EH (cell line): Measurements from ENCODE around the gene CASTOR2.
"Not testable (repeated sequence)": the region's sequence is repeated elsewhere in the genome, so short reads cannot be mapped to it uniquely, and the experiment has no call there.

Experiments
- DNase-seq: peaks from one replicate; pipeline ENCODE4 v3.0.0-alpha.2; 2015; ENCODE audit warnings: low read depth

The CASTOR2 gene

DNA sequence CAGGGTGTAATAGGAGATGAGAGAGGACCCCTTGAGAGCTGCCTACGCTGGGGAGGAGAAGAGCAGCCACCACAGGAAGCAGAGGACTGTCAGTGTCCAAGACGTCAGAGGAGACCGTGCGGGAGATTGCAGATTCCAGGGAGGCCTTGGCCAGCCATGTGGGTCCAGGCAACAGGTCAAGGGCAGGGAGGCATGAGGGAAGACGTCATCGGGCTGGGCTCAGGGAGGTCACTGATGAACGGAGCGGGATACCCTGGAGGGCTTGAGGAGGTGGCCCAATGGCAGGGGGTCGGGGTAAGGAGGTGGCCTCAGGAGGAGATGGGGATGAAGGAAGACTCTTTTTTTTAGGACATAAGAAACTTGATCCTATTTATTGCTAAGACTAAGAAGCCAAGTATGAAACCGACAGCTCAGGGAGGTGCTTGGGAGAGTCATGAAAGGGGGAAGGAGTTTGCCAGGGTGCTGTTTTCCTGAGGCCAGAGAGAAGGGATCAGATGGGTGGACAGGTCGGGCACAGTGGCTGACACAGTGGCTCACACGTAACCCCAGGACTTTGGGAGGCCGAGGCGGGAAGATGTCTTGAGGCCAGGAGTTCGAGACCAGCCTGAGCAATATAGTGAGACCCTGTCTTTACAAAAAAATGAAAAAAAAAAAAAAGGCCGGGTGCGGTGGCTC, 30.5 kb downstream of the CASTOR2 start:
- DNase-seq = peak; percentile 25

- peak; percentile 5 for DNase-seq
These were observed 31.9 kb downstream of the CASTOR2 start for GRCh38 chr7:74996361-74996760.

- peak; percentile 16 for DNase-seq
These were observed 33.3 kb downstream of the CASTOR2 start for GRCh38 chr7:74997811-74998210.

DNA sequence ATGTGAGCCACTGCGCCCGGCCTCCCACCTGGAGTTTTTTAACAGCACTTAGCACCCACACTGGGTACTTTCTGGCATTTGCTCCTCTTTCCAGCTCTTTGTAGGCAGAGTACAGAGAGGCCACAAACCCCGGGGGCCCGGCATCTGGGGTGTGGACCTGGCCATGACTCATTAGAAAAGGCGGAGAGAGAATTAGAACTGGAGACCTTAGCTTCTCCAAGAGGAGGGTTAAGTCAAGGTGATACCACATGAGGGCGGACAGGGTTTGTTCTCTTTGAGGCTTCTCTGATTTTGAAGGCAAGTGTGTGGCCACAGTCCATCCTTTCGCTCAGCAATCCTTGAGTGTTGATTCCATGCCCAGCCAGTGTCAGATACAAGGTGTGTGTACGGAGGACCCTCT, 36.9 kb downstream of the CASTOR2 start:
- not testable (repeated sequence) for DNase-seq

DNA sequence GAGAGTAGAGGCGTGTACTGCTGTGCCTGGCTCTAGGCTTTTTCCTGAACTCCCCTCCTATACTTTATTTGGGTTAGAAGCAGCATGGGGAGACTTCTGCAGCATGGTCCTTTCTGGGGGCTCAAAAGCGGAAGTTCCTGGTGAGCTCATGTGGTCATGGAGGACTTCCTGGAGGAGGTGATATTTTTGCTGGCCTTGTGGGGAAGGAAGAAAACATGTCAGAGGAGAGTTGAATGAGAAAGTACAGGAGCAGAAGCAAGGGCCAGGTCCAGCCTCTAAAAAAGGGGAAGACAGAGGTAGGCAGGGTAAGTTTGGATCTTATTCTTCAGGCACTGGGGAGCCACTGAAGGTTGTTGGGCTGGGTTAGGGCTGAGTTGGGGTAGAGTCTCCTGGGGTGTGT, 45.5 kb downstream of the CASTOR2 start:
- DNase-seq = no peak

DNA sequence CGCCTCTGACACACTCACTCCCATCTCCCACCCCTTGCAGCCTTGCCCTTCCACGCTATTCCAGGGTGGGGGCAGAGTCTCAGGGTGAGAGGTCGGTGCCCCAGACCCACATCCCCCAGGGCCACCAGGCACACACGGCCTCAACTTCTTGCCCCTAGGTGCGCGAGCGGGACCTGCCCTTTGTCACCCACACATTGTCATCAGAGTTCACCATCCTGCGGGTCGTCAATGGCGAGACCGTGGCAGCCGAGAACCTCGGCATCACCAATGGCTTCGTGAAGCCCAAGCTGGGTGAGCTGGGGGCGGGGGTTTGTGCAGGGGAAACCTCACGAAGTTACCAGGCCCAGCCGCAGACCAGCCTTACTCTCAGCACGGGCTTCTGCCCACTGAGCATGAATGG, 53.3 kb downstream of the CASTOR2 start:
- no peak for DNase-seq

DNA sequence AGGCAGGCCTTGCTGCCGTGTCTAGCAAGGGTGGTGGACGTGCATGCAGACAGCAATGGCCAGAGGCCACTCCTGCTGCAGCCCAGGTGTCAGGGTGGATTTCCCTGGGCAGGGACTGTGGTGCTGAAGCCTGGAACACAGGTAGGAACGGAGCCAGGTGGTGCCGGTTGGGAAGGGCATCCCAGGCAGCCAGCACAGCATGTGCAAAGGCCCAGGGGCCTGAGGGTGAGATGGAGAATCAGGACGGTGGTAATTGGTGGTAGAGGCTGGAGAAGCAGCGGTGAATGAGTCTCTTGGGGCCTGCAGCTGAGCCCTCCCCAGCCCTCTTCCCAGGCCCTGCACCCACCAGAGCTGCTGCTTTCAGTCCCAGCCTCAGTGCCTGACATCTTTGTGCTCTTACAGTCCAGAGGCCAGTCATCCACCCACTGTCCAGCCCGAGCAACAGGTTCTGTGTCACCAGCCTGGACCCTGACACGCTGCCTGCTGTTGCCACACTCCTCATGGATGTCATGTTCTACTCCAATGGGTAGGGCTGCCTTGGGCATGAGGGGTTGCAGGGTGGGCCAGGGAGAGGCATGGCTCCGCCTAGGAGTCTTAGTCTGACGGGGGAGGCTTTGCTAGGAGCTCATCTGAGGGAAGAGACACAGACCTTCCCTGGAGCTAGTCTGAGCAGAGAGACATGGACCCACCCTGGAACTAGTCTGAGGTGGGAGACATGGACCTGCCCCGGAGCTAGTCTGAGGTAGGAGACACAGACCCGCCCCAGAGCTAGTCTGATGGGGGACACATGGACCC, 54.3 kb downstream of the CASTOR2 start:
- DNase-seq = no peak

- no peak for DNase-seq
These were observed 55.3 kb downstream of the CASTOR2 start for GRCh38 chr7:75019800-75020199.

DNA sequence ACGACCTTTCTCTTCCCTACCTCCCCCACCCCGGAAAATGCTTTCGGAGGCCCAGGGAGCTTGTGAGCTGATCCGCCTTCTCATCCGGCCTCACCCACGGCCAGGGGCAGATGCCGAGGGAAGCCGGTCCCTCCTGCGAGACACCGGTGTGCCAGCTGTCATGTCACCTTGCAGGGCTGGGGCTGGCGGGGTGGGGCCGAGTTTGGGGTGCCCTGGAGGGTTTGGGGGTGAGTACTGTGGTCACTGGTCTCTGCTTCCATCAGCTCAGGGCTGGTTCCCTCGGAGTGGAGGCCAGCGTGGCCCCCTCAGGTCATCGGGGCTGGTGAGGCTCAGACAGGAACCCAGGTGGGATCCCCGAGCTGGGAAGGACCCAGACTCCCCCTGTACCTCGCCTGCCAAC, 60.4 kb downstream of the CASTOR2 start:
- no peak for DNase-seq

- DNase-seq = no peak
These were observed 63.8 kb downstream of the CASTOR2 start for GRCh38 chr7:75028299-75028698.

- no peak for DNase-seq
These were observed 68.6 kb downstream of the CASTOR2 start for GRCh38 chr7:75033064-75033463.

GRCh38 chr7:75033826-75034225, 69.3 kb downstream of the CASTOR2 start:
- DNase-seq = no peak

DNA sequence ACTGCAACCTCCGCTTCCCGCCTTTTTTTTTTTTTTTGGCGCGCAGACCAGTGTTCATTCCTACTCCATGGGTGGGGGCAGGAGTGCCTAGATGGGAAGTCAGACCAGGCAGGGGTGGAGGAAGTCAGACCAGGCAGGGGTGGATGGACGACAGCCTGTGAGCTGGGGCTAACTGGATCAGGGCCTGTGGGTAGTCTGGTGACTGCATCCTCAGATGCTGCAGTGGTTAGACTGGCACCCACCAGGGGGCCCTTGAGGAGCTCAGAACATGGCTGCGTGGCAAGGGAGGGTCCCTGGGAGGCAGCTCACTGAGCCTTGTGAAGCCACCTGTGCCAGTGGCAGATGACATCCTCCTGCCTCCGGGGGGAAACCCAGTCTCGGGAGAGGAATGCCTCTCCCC, 74.0 kb downstream of the CASTOR2 start:
- no peak for DNase-seq

DNA sequence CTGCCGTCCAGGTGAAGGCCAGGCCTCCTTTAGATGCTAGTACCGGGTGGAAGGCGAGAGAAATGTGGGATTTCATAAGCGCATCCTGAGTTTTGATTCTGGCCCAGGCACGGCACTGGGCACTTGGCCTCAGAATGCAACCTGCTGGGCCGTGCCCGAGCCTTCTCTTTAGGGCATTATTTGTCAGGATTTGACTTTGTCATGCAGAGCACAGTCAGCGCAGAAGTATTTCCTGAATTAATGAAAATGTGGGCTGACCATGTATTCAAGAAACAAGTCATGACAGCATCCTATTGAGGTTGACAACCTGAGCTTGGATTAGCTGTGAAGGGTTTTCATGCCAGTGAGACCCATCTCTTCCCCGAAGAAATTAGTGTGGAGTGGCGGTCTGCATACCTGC, 74.7 kb downstream of the CASTOR2 start:
- peak; percentile 48 for DNase-seq

- no peak for DNase-seq
These were observed 75.2 kb downstream of the CASTOR2 start for GRCh38 chr7:75039709-75040108.

DNA sequence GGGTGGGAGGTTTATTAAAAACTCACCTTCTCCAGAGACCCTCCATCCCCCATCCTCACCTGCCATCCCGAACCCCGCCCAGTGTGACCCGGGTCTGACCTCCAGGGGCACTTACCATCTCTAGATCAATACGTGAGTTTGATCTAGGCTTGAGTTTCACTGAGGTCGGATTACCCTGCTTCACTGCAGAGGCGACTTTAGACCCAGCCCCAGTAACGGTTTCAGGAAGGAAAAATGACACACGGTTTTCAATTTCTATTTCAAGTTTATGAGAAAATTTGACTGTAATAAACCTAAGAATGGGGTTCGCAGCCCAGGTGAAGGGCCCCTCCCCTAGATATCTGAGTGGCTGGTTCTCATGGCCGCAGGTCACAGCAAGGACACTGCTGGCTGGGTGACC, 76.0 kb downstream of the CASTOR2 start:
- DNase-seq = no peak

DNA sequence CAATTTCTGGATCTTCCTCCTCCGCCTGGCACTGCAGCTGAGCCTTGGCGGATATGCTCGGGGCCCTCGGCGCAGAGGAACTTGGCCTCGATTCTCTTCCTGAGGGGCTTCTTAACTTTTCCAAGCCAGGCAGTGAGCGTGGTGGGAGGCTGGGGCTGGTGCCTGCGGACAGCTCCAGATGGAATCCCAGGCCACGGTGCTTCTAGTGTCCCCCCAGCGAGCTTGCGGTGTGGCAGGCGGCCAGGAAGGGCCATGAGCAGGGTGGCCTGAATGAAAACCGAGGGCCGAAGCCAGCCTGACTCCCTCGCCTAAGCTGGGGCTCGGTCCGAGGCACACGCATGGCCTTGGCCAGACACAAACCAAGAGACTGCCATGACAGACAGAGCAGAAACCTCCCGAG, 77.8 kb downstream of the CASTOR2 start:
- no peak for DNase-seq

GRCh38 chr7:75042831-75043703, 78.6 kb downstream of the CASTOR2 start:
- no peak for DNase-seq

- DNase-seq = no peak
These were observed 81.4 kb downstream of the CASTOR2 start for GRCh38 chr7:75045881-75046280.

DNA sequence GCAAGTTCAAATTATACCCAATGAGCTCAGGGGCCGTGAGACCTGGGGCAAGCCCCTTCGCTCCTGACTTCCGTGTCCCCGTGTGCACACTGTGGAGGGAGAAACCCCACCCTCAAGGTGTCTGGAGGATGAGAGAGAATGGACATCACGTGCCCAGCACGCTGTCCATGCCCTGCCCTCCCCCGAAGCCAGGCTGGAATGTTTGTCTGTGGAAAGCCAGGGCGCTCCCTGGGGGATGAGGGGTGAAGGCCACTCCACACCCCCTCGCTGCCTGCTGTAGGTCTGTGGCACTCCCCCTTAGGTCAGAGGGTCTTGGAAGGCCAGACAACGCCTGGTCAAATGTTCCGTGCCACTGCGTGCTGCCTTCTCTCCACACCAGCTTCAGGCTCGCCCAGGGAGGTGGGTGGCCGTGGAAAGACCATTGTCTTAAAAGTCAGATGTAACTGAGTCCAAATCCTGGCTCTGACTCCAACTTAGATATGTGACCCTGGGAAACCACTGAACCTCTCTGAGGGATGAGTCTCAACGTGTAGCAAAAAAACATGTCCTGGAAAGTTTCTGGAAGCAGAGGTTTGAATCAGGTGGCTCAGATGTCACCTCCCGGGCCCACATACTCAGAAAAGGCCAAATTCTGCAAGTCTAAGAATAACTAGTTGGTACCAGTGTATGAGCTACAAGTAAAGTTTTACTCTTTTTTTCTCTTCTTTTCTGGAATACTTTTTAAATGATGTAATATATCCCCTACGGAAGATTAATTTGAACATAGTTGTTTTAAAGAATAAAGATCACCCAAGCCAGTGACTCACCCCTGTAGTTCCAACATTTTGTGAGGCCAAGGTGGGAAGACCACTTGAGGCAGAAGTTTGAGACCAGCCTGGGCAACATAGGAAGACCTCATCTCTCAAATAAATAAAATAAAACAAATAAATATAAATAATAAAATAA, 84.2 kb downstream of the CASTOR2 start:
- DNase-seq = peak; percentile 54

DNA sequence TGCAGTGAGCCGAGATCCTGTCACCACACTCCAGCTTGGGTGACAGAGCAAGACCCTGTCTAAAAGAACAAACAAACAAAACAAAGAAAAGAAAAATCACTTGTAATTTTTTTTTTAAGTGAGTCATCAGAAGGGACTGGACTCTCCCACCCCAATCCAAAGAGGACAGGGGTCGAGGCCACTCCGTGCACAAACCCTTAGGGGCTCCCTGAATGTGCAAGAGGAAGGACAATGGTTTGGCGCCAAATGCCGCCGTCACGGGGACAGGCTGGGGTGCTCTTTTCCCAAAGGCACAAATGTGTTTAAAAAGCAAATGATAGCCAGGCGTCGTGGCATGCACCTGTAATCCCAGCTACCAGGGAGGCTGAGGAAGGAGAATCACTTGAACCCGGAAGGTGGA, 85.3 kb downstream of the CASTOR2 start:
- no peak for DNase-seq

DNA sequence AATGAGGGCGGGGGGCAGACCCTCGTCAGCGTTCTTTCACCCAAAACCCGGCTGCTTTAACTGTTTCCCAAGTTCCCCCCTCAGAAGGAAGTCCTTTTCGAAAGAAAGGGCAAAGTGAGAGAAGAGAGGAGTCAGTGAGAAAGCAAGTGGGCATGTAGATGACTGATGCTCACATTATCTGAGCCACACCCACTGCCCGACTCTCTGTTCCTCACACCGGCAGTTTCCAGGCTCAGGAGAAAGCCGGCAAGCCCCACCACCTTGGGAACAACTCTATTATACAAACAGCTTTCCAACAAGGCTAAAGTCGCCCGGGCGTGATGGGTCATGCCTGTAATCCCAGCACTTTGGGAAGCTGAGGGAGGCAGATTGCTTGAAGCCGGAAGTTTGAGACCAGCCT, 86.0 kb downstream of the CASTOR2 start:
- DNase-seq = no peak
